ENCODE results near the gene MAP3K12.

The MAP3K12 gene

DNA sequence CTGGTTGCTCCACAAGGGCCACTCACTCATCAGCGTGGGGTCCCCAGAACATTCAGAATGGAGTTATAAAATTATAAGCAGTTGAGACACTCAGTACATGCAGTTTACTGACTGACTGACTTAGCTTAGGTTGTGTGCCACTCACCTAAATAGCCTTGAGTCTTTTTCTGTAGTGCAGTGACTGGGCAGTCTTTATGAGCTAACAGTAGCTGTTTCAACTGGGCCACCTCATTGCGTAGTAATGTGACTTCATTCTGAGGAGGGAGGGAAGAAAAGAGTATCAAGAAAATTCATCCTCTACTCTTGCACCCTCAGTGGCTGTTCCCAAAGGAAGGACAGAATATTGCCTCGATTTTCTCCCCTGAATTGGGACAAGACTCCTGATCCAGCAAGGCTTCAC is 23.9 kb upstream of the MAP3K12 start:
- H3K4me3 ChIP-seq (ENCODE audit: low read depth, low read length): no peak overlapping the region
- in situ Hi-C loops (cut with HindIII; ENCODE audit: low sequenced_read_pairs): no loop called here
- TF ChIP-seq, protein P1, sequence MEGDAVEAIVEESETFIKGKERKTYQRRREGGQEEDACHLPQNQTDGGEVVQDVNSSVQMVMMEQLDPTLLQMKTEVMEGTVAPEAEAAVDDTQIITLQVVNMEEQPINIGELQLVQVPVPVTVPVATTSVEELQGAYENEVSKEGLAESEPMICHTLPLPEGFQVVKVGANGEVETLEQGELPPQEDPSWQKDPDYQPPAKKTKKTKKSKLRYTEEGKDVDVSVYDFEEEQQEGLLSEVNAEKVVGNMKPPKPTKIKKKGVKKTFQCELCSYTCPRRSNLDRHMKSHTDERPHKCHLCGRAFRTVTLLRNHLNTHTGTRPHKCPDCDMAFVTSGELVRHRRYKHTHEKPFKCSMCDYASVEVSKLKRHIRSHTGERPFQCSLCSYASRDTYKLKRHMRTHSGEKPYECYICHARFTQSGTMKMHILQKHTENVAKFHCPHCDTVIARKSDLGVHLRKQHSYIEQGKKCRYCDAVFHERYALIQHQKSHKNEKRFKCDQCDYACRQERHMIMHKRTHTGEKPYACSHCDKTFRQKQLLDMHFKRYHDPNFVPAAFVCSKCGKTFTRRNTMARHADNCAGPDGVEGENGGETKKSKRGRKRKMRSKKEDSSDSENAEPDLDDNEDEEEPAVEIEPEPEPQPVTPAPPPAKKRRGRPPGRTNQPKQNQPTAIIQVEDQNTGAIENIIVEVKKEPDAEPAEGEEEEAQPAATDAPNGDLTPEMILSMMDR (IDR thresholded peaks at IDR 0.05; ENCODE audit: low read depth, low read length, missing control alignments): no peak
- DNase-seq (ENCODE audit: low read depth): no peak

DNA sequence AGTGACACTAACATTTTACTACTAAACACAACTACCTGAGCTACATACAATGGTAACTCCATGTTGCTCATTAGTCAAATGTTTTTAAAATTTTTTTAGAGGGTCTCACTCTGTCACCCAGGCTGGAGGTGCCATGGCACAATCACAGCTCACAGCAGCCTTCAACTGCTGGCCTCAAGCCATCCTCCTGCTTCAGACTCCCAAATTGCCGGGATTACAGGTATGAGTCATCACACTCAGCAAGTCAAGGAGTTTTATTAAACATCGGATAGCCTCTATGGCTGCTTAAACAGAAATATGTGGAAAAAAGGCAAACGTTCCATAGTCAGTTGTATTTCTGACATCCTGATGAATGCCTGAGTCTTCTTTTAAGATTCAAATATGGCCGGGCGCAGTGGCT is 19.1 kb upstream of the MAP3K12 start:
- in situ Hi-C loops (cut with HindIII; ENCODE audit: low sequenced_read_pairs): no loop called here
- TF ChIP-seq, protein P1 (IDR thresholded peaks at IDR 0.05; ENCODE audit: low read depth, low read length, missing control alignments): no peak
- H3K4me3 ChIP-seq (ENCODE audit: low read depth, low read length): no peak overlapping the region
- DNase-seq (ENCODE audit: low read depth): no peak

DNA sequence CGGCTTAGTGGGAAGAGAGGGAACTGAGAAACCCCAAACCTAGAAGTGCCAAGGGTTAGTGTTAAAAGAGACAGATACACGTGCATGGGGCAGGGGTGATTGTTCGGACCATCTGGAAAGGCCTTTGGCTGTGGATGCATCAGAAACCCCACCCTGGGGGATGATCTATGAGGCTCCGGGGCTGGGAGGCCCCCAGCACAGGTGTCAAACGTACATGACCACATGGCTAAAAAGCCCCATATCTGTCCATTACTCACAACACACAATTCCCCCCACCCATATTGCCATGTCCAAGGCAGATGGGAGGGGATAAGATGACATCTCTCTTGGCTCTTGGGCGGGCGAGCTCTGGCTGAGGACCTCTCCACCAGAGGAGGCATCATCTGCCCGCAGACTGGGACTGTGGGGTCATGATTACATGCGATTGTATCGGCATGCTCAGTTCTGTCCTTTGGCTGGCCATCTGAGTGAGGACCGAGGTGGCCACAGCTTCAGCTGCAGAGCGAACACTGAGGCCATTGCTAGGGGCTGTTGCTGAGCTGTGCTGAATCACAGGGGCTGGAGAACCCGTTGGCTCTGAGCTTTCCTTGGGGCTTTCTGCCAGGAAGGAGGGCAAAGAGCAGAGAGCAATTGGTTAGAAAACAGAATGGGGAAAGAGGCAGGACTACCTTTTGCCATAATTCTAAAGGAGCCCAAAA is 17.6 kb upstream of the MAP3K12 start:
- in situ Hi-C loops (cut with HindIII; ENCODE audit: low sequenced_read_pairs): no loop called here
- no peak overlapping the region for H3K4me3 ChIP-seq (ENCODE audit: low read depth, low read length)
- DNase-seq (ENCODE audit: low read depth): no peak
- TF ChIP-seq, protein P1 (IDR thresholded peaks at IDR 0.05; ENCODE audit: low read depth, low read length, missing control alignments): no peak

- no peak overlapping the region for H3K4me3 ChIP-seq (ENCODE audit: low read depth, low read length)
- in situ Hi-C loops (cut with HindIII; ENCODE audit: low sequenced_read_pairs): no loop called here
- TF ChIP-seq, protein P1 (IDR thresholded peaks at IDR 0.05; ENCODE audit: low read depth, low read length, missing control alignments): no peak
These were observed 16.0 kb upstream of the MAP3K12 start for GRCh38 chr12:53515291-53515680.

DNA sequence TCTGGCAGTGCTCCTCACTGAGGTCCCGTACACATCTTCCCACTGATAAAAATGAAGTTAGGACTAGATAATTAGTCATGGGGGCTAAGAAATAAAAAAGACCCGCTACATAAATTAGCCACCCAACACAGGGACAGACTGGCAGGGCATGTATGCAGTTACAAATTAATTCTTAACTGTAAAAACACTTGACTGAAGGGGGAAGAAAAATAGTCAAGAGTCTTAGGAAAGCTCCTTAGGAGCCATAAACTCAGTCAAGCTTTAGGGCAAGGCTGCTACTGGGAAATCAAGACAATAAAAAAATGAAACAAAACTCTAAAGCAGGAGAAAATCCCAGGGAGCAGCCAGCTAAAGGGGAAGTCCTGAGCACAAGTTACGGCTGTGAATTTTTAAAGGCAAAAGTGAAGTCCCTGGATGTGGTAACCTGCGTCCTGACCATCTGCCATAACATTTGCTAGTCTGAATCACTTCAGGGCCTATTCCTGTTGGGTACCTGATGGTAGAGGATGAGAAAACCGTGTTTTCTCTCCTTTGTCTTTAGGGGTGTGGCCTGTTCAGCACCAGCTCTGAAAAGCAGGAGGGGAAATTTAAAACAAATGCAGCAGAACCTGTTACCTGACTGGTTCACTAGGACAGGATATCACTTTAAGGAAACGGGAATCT is 15.5 kb upstream of the MAP3K12 start:
- no peak for DNase-seq (ENCODE audit: low read depth)
- H3K4me3 ChIP-seq (ENCODE audit: low read depth, low read length): no peak overlapping the region
- in situ Hi-C loops (cut with HindIII; ENCODE audit: low sequenced_read_pairs): no loop called here
- TF ChIP-seq, protein P1 (IDR thresholded peaks at IDR 0.05; ENCODE audit: low read depth, low read length, missing control alignments): no peak

More at GRCh38 chr12:53515291-53515680, 16.0 kb upstream of the MAP3K12 start:
- DNase-seq (ENCODE audit: low read depth): no peak

DNA sequence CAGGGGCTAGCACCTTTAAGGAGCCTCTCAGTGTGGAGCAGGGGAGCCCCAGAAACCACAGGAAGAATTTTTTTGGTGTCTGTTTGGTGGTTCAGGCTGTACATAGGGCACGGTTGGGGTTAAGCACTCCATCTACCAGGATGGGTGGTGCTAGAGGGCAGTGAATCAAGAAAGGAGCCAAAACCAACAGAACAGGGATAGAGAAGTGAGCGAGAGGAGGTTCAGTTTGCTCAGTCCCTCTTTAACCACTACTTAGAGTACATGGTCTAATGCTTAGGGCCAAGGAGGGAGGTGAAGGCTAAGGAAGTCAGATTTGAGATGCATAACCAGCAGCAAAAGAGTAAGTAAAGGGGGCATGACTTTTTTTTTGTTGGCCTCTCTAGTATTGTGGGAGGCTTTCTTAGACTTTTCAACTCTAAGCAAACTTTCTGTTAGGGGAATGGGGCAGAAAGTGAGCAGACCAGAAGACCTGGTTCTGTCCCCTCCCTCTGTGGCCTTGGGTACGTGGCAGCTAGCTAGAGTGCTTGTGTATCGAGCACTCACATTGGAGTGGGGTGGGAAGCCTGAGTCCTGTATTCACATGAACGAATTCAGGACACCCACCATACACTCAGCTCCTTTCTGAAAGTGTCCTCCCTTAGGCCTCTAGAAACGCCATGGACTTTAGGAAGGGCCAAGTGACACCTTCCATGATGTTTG is 14.6 kb upstream of the MAP3K12 start:
- TF ChIP-seq, protein P1 (IDR thresholded peaks at IDR 0.05; ENCODE audit: low read depth, low read length, missing control alignments): no peak
- no peak for DNase-seq (ENCODE audit: low read depth)
- H3K4me3 ChIP-seq (ENCODE audit: low read depth, low read length): no peak overlapping the region
- in situ Hi-C loops (cut with HindIII; ENCODE audit: low sequenced_read_pairs): no loop called here
